PFSK-1 (cell line): ENCODE results near the gene GPLD1.

ENCODE experiments used
- TAF1 ChIP-seq: IDR thresholded peaks from 2 replicates; pipeline ENCODE4 v1.6.1; 2012; ENCODE audit warnings: low read length, control low read depth, borderline replicate concordance; ENCODE audit not compliant: insufficient read depth
- TF ChIP-seq, protein P1 (sequence below), 2 experiments: IDR thresholded peaks; 2 replicates each; pipeline versions ENCODE4 v1.6.1 to v1.8.0; 2011 to 2012; ENCODE audit warnings: low read depth in 2 of 2, low read length in 2 of 2, control low read depth in 1 of 2, inconsistent platforms in 1 of 2, mild to moderate bottlenecking in 1 of 2, moderate library complexity in 1 of 2; ENCODE audit not compliant: insufficient read depth in 1 of 2

DNA sequence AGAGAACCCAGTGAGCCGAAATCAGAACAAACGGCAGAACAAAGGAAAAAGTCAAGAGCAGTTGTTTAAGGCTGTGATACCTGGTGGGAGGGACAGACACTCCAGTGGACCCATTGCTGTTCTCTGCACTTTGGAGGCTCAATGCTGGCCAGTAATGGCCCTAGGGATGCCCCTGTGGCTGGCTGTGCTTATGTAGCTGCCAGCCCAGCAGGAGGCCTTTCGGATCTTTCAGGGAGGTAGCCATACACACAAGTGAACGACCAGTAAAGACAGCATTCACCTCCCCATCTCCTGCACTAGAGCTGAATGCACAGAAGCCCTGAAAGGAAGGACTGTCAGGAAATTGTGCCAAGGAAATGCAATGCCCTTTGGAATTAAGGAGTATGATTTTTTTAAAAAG is 34.3 kb downstream of the GPLD1 start:
- TF ChIP-seq, protein P1, sequence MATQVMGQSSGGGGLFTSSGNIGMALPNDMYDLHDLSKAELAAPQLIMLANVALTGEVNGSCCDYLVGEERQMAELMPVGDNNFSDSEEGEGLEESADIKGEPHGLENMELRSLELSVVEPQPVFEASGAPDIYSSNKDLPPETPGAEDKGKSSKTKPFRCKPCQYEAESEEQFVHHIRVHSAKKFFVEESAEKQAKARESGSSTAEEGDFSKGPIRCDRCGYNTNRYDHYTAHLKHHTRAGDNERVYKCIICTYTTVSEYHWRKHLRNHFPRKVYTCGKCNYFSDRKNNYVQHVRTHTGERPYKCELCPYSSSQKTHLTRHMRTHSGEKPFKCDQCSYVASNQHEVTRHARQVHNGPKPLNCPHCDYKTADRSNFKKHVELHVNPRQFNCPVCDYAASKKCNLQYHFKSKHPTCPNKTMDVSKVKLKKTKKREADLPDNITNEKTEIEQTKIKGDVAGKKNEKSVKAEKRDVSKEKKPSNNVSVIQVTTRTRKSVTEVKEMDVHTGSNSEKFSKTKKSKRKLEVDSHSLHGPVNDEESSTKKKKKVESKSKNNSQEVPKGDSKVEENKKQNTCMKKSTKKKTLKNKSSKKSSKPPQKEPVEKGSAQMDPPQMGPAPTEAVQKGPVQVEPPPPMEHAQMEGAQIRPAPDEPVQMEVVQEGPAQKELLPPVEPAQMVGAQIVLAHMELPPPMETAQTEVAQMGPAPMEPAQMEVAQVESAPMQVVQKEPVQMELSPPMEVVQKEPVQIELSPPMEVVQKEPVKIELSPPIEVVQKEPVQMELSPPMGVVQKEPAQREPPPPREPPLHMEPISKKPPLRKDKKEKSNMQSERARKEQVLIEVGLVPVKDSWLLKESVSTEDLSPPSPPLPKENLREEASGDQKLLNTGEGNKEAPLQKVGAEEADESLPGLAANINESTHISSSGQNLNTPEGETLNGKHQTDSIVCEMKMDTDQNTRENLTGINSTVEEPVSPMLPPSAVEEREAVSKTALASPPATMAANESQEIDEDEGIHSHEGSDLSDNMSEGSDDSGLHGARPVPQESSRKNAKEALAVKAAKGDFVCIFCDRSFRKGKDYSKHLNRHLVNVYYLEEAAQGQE (IDR thresholded peaks at IDR 0.05; ENCODE audit: insufficient read depth in 1 of 2, low read depth in 2 of 2, low read length in 2 of 2), result no peak
- no peak for TF ChIP-seq TAF1
